GM12892 (cell line): ENCODE results near the gene TPSD1.
"Not testable (repeated sequence)": the region's sequence is repeated elsewhere in the genome, so short reads cannot be mapped to it uniquely, and the experiment has no call there.

Experiments
- POLR2A ChIP-seq: IDR thresholded peaks from 2 replicates; pipeline ENCODE4 v1.6.1; 2011; ENCODE audit warnings: low read depth, low read length, control low read depth
- POLR2AphosphoS5 ChIP-seq: IDR thresholded peaks from 2 replicates; pipeline ENCODE4 v1.6.1; 2011; ENCODE audit warnings: low read depth, low read length, control low read depth
- TAF1 ChIP-seq: IDR thresholded peaks from 2 replicates; pipeline ENCODE4 v1.6.1; 2011; ENCODE audit warnings: low read depth, mild to moderate bottlenecking, control low read depth, low read length, borderline replicate concordance

DNA sequence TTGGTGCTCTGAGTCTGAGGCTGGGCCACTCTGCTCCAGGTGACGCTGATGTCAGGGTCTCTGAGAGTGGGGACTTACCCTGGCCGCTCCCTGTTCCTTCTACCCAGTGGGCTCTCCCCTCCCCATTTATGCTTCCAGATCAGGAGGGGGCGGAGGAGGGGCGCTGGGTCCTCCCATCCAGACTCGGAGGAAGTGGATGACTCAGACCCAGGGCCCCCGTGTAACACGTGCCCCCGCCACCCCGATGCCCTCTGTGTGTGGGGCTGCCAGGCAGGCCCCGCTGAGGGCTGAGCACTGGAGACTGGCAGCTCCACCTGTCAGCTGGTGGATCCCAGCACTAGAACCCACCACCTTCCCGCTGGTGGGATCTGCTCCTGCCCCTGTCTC lies 25.8 kb upstream of the TPSD1 start, which contains the start of gene TPSB2:
- not testable (repeated sequence) for TF ChIP-seq POLR2A, POLR2AphosphoS5, TAF1
